ENCODE measurements around the gene PLA2G2D.
A peak's percentile ranks its signal among the peaks of the same experiment; 100 is the strongest.

- TF ChIP-seq CTCF (IDR thresholded peaks at IDR 0.05): peak; percentile 42
- TF ChIP-seq EZH2phosphoT487 (IDR thresholded peaks at IDR 0.05): no peak
Observed at GRCh38 chr1:20087668-20088067, 31.7 kb downstream of the PLA2G2D start.
